Naive thymus-derived CD4-positive, alpha-beta T cell (primary cell): ENCODE results near the gene RHOD. TPM values are rescaled to one million over a fixed set of nuclear protein-coding genes. Genes with fewer than 3 reads are reported as not detected.

Source experiments
- ATAC-seq: fragments of 150-1000 bp; cut with Tn5 transposase; 2 replicates; pipeline ENCODE4 v1.10.0; 2021; ENCODE audit warnings: mild to moderate bottlenecking, moderate library complexity
- CTCF ChIA-PET: fragments of 350-600 bp; sonication (Branson Sonifier 250); formaldehyde crosslinking; loops from one replicate; lab custom pipeline; 2021; ENCODE audit warnings: antibody characterized with exemption; lab: Charles Lee
- POLR2A ChIA-PET: fragments of 350-600 bp; sonication (Branson Sonifier 250); formaldehyde crosslinking; loops from one replicate; lab custom pipeline; 2021; ENCODE audit warnings: antibody characterized with exemption, inconsistent platforms; lab: Charles Lee
- DNase-seq, 9 donors: peaks; one replicate each; pipeline versions ENCODE4 v3.0.0 to v3.0.0-alpha.2; 2020 to 2022; ENCODE audit warnings: mixed read lengths in 1 of 9
- H3K27ac ChIP-seq: one replicate; pipeline ENCODE4 v1.7.0; 2013; ENCODE audit warnings: mild to moderate bottlenecking, low read depth, low read length, moderate library complexity
- H3K27me3 ChIP-seq, 2 donors: one replicate each; pipeline ENCODE4 v1.7.0; 2013; ENCODE audit warnings: low read length in 2 of 2, mild to moderate bottlenecking in 2 of 2, moderate library complexity in 2 of 2; ENCODE audit not compliant: control insufficient read depth in 2 of 2, insufficient read depth in 2 of 2
- H3K36me3 ChIP-seq, 3 experiments: 1 replicate in 2 of 3; 2 replicates in 1 of 3; pipeline ENCODE4 v1.7.0; 2013; ENCODE audit warnings: low read length in 3 of 3, mild to moderate bottlenecking in 3 of 3, moderate library complexity in 1 of 3; ENCODE audit not compliant: insufficient read depth in 3 of 3, control insufficient read depth in 2 of 3
- H3K4me1 ChIP-seq, 2 donors: one replicate each; pipeline ENCODE4 v1.7.0; 2013; ENCODE audit warnings: low read length in 2 of 2, mild to moderate bottlenecking in 2 of 2, moderate library complexity in 1 of 2; ENCODE audit not compliant: control insufficient read depth in 2 of 2, insufficient read depth in 2 of 2
- H3K4me3 ChIP-seq: 2 replicates; pipeline ENCODE4 v1.7.0; 2013; ENCODE audit warnings: mild to moderate bottlenecking, low read length
- H3K9me3 ChIP-seq, 3 experiments: 1 replicate in 2 of 3; 2 replicates in 1 of 3; pipeline ENCODE4 v1.7.0; 2013; ENCODE audit warnings: low read length in 3 of 3; ENCODE audit not compliant: control insufficient read depth in 2 of 3
- H3K27ac Mint-ChIP-seq, 9 donors: one replicate each; pipeline ENCODE4 v1.8.0; 2020 to 2022; ENCODE audit warnings: mixed read lengths in 9 of 9, mild to moderate bottlenecking in 8 of 9, moderate library complexity in 5 of 9, inconsistent platforms in 2 of 9
- H3K27me3 Mint-ChIP-seq, 5 donors: one replicate each; pipeline ENCODE4 v1.8.0; 2021 to 2022; ENCODE audit warnings: mixed read lengths in 5 of 5, mild to moderate bottlenecking in 1 of 5
- H3K36me3 Mint-ChIP-seq, 5 donors: one replicate each; pipeline ENCODE4 v1.8.0; 2020 to 2022; ENCODE audit warnings: mixed read lengths in 5 of 5, mild to moderate bottlenecking in 3 of 5, inconsistent platforms in 1 of 5
- H3K4me1 Mint-ChIP-seq, 7 donors: one replicate each; pipeline ENCODE4 v1.8.0; 2020 to 2022; ENCODE audit warnings: mixed read lengths in 7 of 7, mild to moderate bottlenecking in 3 of 7, inconsistent platforms in 1 of 7
- H3K4me3 Mint-ChIP-seq, 10 donors: one replicate each; pipeline ENCODE4 v1.8.0; 2020 to 2022; ENCODE audit warnings: mild to moderate bottlenecking in 10 of 10, mixed read lengths in 10 of 10, moderate library complexity in 6 of 10, inconsistent platforms in 2 of 10
- H3K9me3 Mint-ChIP-seq, 11 donors: one replicate each; pipeline ENCODE4 v1.8.0; 2020 to 2022; ENCODE audit warnings: mixed read lengths in 11 of 11, mild to moderate bottlenecking in 4 of 11, inconsistent platforms in 1 of 11, moderate library complexity in 1 of 11
- intact Hi-C, 2 donors: fragments of 100-400 bp; cut with micrococcal nuclease; formaldehyde crosslinking; loops; one replicate each; pipeline ENCODE4 v1.15.1; 2023
- polyA plus RNA-seq, 2 donors: library from polyadenylated mRNA; unstranded; fragments of 300-500 nt; fragmentation: Illumina TruSeq; gene quantifications; one replicate each; pipeline ENCODE4 v1.2.3, GENCODE V29; 2021
- total RNA-seq, 6 experiments: library from RNA in 5 of 6; stranded (reverse) in 5 of 6; gene quantifications; 1 replicate in 5 of 6; 2 replicates in 1 of 6; pipeline ENCODE4 v1.2.3 and lab custom pipeline; 2021 to 2026

The RHOD gene
- total and polyA plus RNA-seq, 7 experiments from 2014 or later, result 0.34 to 1.3 (median 0.62) TPM; not detected in 4

GRCh38 chr11:67016550-67016949 lies 40.1 kb upstream of the RHOD start:
- H3K4me3 ChIP-seq, result no peak overlapping the region
- H3K27ac ChIP-seq, result no peak overlapping the region
- no peaks in the 10 kb centered on the region for H3K36me3 ChIP-seq
- CTCF ChIA-PET, result no interaction called here
- peaks cover 0 to 9% (median 4%) of the 10 kb centered on the region in 11 donors for H3K9me3 Mint-ChIP-seq
- intact Hi-C loops, result no loop called here
- H3K4me3 Mint-ChIP-seq, result no peak overlapping the region
- POLR2A ChIA-PET, result no interaction called here
- H3K4me1 ChIP-seq, result no peaks in the 10 kb centered on the region
- no peak overlapping the region for H3K27ac Mint-ChIP-seq
- peaks cover 0 to 3% (median 0%) of the 10 kb centered on the region in 5 donors for H3K36me3 Mint-ChIP-seq
- H3K9me3 ChIP-seq, result no peaks in the 10 kb centered on the region
- no peaks in the 10 kb centered on the region for H3K4me1 Mint-ChIP-seq
- H3K27me3 ChIP-seq, result no peaks in the 10 kb centered on the region
- no peak for ATAC-seq
- peaks cover 0 to 27% (median 7%) of the 10 kb centered on the region in 5 donors for H3K27me3 Mint-ChIP-seq
- no peak for DNase-seq

DNA sequence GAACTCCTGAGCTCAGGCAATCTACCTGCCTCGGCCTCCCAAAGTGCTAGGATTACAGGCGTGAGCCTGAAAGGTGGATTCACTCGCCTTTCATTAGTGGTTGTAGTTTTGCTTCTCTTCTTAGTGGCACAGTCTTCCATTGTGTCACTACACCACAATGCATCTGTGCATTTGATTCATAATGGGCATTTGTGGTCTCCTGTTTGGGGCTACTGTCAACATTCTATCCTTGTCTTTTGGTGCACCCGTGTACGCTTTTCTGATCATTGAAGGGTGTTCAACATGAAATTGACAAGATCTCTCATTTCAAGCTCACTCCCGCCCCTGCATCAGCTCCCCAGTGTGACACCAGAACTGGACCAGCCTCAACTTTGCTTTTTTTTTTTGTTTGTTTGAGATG lies 35.7 kb upstream of the RHOD start:
- peaks cover 0 to 14% (median 3%) of the 10 kb centered on the region in 11 donors for H3K9me3 Mint-ChIP-seq

GRCh38 chr11:67022341-67022933 lies 34.2 kb upstream of the RHOD start:
- no peak for DNase-seq
- H3K4me3 Mint-ChIP-seq, result peak overlapping the region in 9 of 10 donors; percentile 23 to 91 (median 68)
- Histone ChIP-seq H3K4me1 (peaks cover 24 to 31% of the 10 kb centered on the region in 2 donors), H3K27me3 (peaks cover 9 to 18% of the 10 kb centered on the region in 2 donors), H3K36me3 (no peaks in the 10 kb centered on the region), H3K9me3 (no peaks in the 10 kb centered on the region), H3K27ac (no peak overlapping the region), H3K4me3 (no peak overlapping the region)
- H3K27me3 Mint-ChIP-seq, result peaks cover 16 to 65% (median 35%) of the 10 kb centered on the region in 5 donors
- CTCF ChIA-PET, result no interaction called here
- POLR2A ChIA-PET, result no interaction called here
- no peak for ATAC-seq
- peaks cover 4 to 32% (median 24%) of the 10 kb centered on the region in 7 donors for H3K4me1 Mint-ChIP-seq
- no peak overlapping the region for H3K27ac Mint-ChIP-seq
- peaks cover 0 to 14% (median 3%) of the 10 kb centered on the region in 11 donors for H3K9me3 Mint-ChIP-seq
- intact Hi-C loops, result loop anchor here in 1 of 2 donors (5.0 kb wide), 1 partner anchor 50 kb away; no protein-coding TSS in a partner anchor
- H3K36me3 Mint-ChIP-seq, result peaks cover 0 to 3% (median 0%) of the 10 kb centered on the region in 5 donors

More for the DNA sequence above, 35.7 kb upstream of the RHOD start:
- H3K36me3 ChIP-seq, result no peaks in the 10 kb centered on the region
- DNase-seq (no peak), ATAC-seq (no peak)
- Mint-ChIP-seq H3K36me3 (peaks cover 0 to 3% (median 0%) of the 10 kb centered on the region in 5 donors), H3K4me3 (peak overlapping the region in 1 of 10 donors; percentile 21), H3K4me1 (peaks cover 4 to 32% (median 23%) of the 10 kb centered on the region in 7 donors), H3K27ac (no peak overlapping the region), H3K27me3 (peaks cover 10 to 52% (median 28%) of the 10 kb centered on the region in 5 donors)
- POLR2A ChIA-PET, result interaction anchor here (0.5 to 1.1 kb wide), 3 partner anchors 69 to 1799 kb away, joined by 3 read pairs; no protein-coding TSS in a partner anchor
- no peaks in the 10 kb centered on the region for H3K9me3 ChIP-seq
- intact Hi-C loops, result loop anchor here in 1 of 2 donors (5.0 kb wide), 1 partner anchor 51 kb away; no protein-coding TSS in a partner anchor
- no peak overlapping the region for H3K4me3 ChIP-seq
- CTCF ChIA-PET, result no interaction called here
- H3K4me1 ChIP-seq, result peaks cover 24 to 31% of the 10 kb centered on the region in 2 donors
- peaks cover 9 to 18% of the 10 kb centered on the region in 2 donors for H3K27me3 ChIP-seq
- no peak overlapping the region for H3K27ac ChIP-seq

DNA sequence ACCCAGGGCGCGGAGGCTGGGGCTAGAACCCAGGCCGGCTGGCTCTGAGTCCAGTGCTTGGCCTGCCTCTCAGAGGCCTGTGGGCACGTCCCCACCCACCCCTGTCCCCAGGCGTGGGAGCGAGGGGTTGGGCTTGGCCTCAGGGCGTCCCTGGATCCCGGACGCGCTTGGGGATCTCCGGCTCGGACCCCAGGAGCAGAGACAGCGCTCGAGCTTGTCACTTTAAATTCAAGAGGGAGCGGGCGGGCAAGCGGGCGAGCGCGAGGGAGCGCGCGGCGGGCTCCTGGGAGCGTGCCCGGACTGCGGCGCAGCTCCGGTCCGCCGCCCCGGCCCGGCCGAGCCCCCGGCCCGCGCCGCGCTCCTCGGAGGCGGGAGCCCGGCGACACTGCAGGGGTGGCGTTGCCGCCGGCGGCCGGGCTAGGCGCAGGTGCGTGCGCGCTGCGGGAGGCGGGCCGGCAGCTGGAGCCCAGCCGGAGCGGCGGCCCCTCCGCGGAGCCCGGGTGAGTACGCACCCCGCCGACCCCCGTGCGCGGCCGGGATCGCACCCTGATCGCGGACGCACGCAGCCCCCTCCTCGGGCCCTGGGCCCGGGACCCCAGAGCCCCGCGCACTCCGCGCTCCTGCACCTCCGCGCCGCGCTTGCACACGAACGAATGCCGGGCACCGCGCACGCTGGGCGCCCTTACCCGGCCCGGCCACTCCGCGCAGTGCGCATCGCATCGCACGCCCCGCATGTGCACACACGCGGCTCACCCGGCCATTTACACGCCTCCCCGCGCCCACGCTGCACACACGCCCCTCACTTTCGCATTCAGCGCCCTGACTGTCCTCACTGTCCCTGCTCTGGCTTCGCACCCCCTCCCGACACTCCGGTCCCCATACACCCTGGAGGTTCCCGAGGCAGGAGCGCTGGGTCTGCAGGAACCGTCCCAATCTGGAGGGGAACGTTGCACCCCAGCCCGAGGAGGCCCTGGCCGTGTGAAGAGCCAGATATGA lies 33.4 kb upstream of the RHOD start, which contains the start of gene SYT12:
Gene SYT12, plus strand, starts transcription at position 174 of the 996 bp plus-strand sequence. CDS start 7,011 bp downstream, outside the sequence.
- intact Hi-C loops, result loop anchor here in 1 of 2 donors (5.0 kb wide), 1 partner anchor 49 kb away; no protein-coding TSS in a partner anchor
- no peak for ATAC-seq
- no peak within 1 kb of the TSS for H3K27ac ChIP-seq
- no peaks in the 10 kb centered on the region for H3K36me3 ChIP-seq
- Mint-ChIP-seq H3K4me3 (peak within 1 kb of the TSS; percentile 25 to 91 (median 82)), H3K9me3 (peaks cover 0 to 14% (median 3%) of the 10 kb centered on the region in 11 donors), H3K27me3 (peaks cover 16 to 66% (median 35%) of the 10 kb centered on the region in 5 donors), H3K4me1 (peaks cover 4 to 32% (median 24%) of the 10 kb centered on the region in 7 donors), H3K27ac (peak within 1 kb of the TSS in 1 of 9 donors; percentile 73), H3K36me3 (peaks cover 0 to 3% (median 0%) of the 10 kb centered on the region in 5 donors)
- no peaks in the 10 kb centered on the region for H3K9me3 ChIP-seq
- H3K4me1 ChIP-seq, result peaks cover 24 to 31% of the 10 kb centered on the region in 2 donors
- peaks cover 9 to 18% of the 10 kb centered on the region in 2 donors for H3K27me3 ChIP-seq
- POLR2A ChIA-PET, result interaction anchor here (0.6 kb wide), 1 partner anchor 258 kb away, joined by 3 read pairs; no protein-coding TSS in a partner anchor
- peak within 1 kb of the TSS; percentile 47 for H3K4me3 ChIP-seq
- CTCF ChIA-PET, result no interaction called here
- DNase-seq, result peak in 3 of 9 donors; percentile 12 to 18 (median 12)

GRCh38 chr11:67023957-67024353 lies 32.7 kb upstream of the RHOD start:
- Mint-ChIP-seq H3K9me3 (peaks cover 0 to 7% (median under 1%) of the 10 kb centered on the region in 11 donors), H3K4me3 (peak overlapping the region in 9 of 10 donors; percentile 76 to 91 (median 83))
- POLR2A ChIA-PET, result interaction anchor here (0.6 kb wide), 1 partner anchor 259 kb away, joined by 3 read pairs; no protein-coding TSS in a partner anchor

More at GRCh38 chr11:67023957-67024353, 32.7 kb upstream of the RHOD start:
- Histone ChIP-seq H3K27me3 (peaks cover 9 to 18% of the 10 kb centered on the region in 2 donors), H3K4me3 (peak overlapping the region; percentile 47), H3K27ac (no peak overlapping the region), H3K9me3 (no peaks in the 10 kb centered on the region), H3K36me3 (no peaks in the 10 kb centered on the region), H3K4me1 (peaks cover 24 to 31% of the 10 kb centered on the region in 2 donors)
- intact Hi-C loops, result loop anchor here in 1 of 2 donors (1.0 to 5.0 kb wide), 2 partner anchors 48 to 66 kb away; partner anchors contain the start of gene PC
- Mint-ChIP-seq H3K36me3 (peaks cover 0 to 3% (median 0%) of the 10 kb centered on the region in 5 donors), H3K27me3 (peaks cover 19 to 69% (median 35%) of the 10 kb centered on the region in 5 donors), H3K27ac (peak overlapping the region in 1 of 9 donors; percentile 28), H3K4me1 (peaks cover 4 to 32% (median 24%) of the 10 kb centered on the region in 7 donors)
- ATAC-seq (no peak), DNase-seq (no peak)
- CTCF ChIA-PET, result no interaction called here
